H1 (cell line): ENCODE data around the gene HIC2. TPM values are rescaled to one million over a fixed set of nuclear protein-coding genes. Genes with fewer than 3 reads are reported as not detected.
"Not testable (repeated sequence)": the region's sequence is repeated elsewhere in the genome, so short reads cannot be mapped to it uniquely, and the experiment has no call there.

ENCODE experiments used
- CTCF ChIA-PET: fragments of 300-600 bp; sonication (Branson Sonifier 250); formaldehyde crosslinking; loops from one replicate; lab custom pipeline; 2021; ENCODE audit not compliant: partially characterized antibody; lab: Charles Lee
- POLR2A ChIA-PET: fragments of 300-600 bp; sonication (Branson Sonifier 250); formaldehyde crosslinking; loops from one replicate; lab custom pipeline; 2021; ENCODE audit warnings: inconsistent platforms; ENCODE audit not compliant: partially characterized antibody; lab: Charles Lee
- DNase-seq, 2 experiments: peaks; one replicate each; pipeline versions ENCODE4 v3.0.0 to v3.0.0-alpha.2; 2010 to 2022; ENCODE audit warnings: low spot score in 2 of 2, low read depth in 1 of 2, mixed read lengths in 1 of 2
- FAIRE-seq: peaks from 2 replicates; lab custom pipeline; 2011; peaks lifted over from hg19 to GRCh38; lab: Jason Lieb, UNC
- H2AFZ ChIP-seq: 2 replicates; pipeline ENCODE4 v1.8.1; 2012; ENCODE audit warnings: low read length, inconsistent platforms
- H2AK5ac ChIP-seq: 2 replicates; pipeline ENCODE4 v1.6.1; 2013; ENCODE audit warnings: low read depth, low read length
- H2BK120ac ChIP-seq: replicated peaks from 2 replicates; pipeline ENCODE3; 2013; ENCODE audit warnings: low read depth, low read length, inconsistent platforms
- H2BK12ac ChIP-seq: 2 replicates; pipeline ENCODE4 v1.6.1; 2013; ENCODE audit warnings: low read depth, low read length
- H2BK15ac ChIP-seq: 2 replicates; pipeline ENCODE4 v1.6.1; 2013; ENCODE audit warnings: low read length
- H2BK20ac ChIP-seq: 2 replicates; pipeline ENCODE4 v1.6.1; 2013; ENCODE audit warnings: low read length
- H2BK5ac ChIP-seq: 2 replicates; pipeline ENCODE4 v1.6.1; 2013; ENCODE audit warnings: low read depth, low read length
- H3K14ac ChIP-seq: 2 replicates; pipeline ENCODE4 v1.6.1; 2013; ENCODE audit warnings: inconsistent platforms; ENCODE audit not compliant: insufficient read length
- H3K18ac ChIP-seq: 2 replicates; pipeline ENCODE4 v1.6.1; 2013; ENCODE audit warnings: low read length; ENCODE audit errors: extremely low read depth
- H3K23ac ChIP-seq: 2 replicates; pipeline ENCODE4 v1.6.1; 2013; ENCODE audit warnings: inconsistent platforms; ENCODE audit not compliant: insufficient read length
- H3K23me2 ChIP-seq: 2 replicates; pipeline ENCODE4 v1.6.1; 2013; ENCODE audit warnings: low read depth, low read length
- H3K27ac ChIP-seq: 2 replicates; pipeline ENCODE4 v1.6.1; 2011; ENCODE audit warnings: low read depth, low read length, inconsistent platforms
- H3K27me3 ChIP-seq, 4 experiments: replicated peaks in 1 of 4; 1 replicate in 1 of 4; 2 replicates in 3 of 4; pipeline versions ENCODE4 v1.6.1 to v1.8.1; 2011 to 2013; ENCODE audit warnings: low read length in 3 of 4, mild to moderate bottlenecking in 3 of 4, inconsistent platforms in 2 of 4, mixed read lengths in 2 of 4, moderate library complexity in 1 of 4; ENCODE audit not compliant: control insufficient read depth in 3 of 4, insufficient read depth in 3 of 4; ENCODE audit errors: extremely low read depth in 1 of 4
- H3K36me3 ChIP-seq, 4 experiments: 2 replicates each; pipeline versions ENCODE4 v1.6.1 to v1.8.1; 2011 to 2013; ENCODE audit warnings: mild to moderate bottlenecking in 4 of 4, low read length in 3 of 4, moderate library complexity in 2 of 4, control low read depth in 1 of 4, inconsistent platforms in 1 of 4; ENCODE audit not compliant: insufficient read depth in 4 of 4, control insufficient read depth in 2 of 4
- H3K4ac ChIP-seq: replicated peaks from 2 replicates; pipeline ENCODE3; 2013; ENCODE audit warnings: low read length, low read depth, mixed read lengths, inconsistent platforms; ENCODE audit not compliant: insufficient read length
- H3K4me1 ChIP-seq, 4 experiments: replicated peaks in 1 of 4; 1 replicate in 1 of 4; 2 replicates in 3 of 4; pipeline versions ENCODE4 v1.6.1 to v1.8.1; 2011 to 2013; ENCODE audit warnings: low read length in 3 of 4, inconsistent platforms in 2 of 4, mixed read lengths in 1 of 4; ENCODE audit not compliant: insufficient read depth in 4 of 4, control insufficient read depth in 3 of 4
- H3K4me2 ChIP-seq, 2 experiments: 2 replicates each; pipeline versions ENCODE4 v1.6.1 to v1.8.1; 2011 to 2013; ENCODE audit warnings: low read depth in 2 of 2, low read length in 2 of 2, control low read depth in 1 of 2, inconsistent platforms in 1 of 2, mild to moderate bottlenecking in 1 of 2; ENCODE audit not compliant: insufficient read depth in 1 of 2
- H3K4me3 ChIP-seq, 4 experiments: fragments of 200-600, 300-600 bp in 1 of 4; sonication (generic), shearing (Covaris generic), sonication (Bioruptor Twin) in 1 of 4; 2 replicates each; pipeline versions ENCODE4 v1.5.1 to v1.8.1; 2011 to 2016; ENCODE audit warnings: low read length in 4 of 4, low read depth in 3 of 4, control low read depth in 2 of 4, inconsistent platforms in 2 of 4, mild to moderate bottlenecking in 2 of 4, mixed read lengths in 1 of 4, moderate library complexity in 1 of 4; ENCODE audit not compliant: insufficient read depth in 2 of 4; ENCODE audit errors: extremely low read depth in 1 of 4
- H3K56ac ChIP-seq: replicated peaks from 2 replicates; pipeline ENCODE3; 2013; ENCODE audit warnings: low read depth, mild to moderate bottlenecking, mixed read lengths, low read length, inconsistent platforms; ENCODE audit not compliant: insufficient read length
- H3K79me1 ChIP-seq: 2 replicates; pipeline ENCODE4 v1.6.1; 2013; ENCODE audit warnings: low read depth, low read length, control low read depth
- H3K79me2 ChIP-seq, 2 experiments: 2 replicates each; pipeline versions ENCODE4 v1.6.1 to v1.8.1; 2012 to 2013; ENCODE audit warnings: low read length in 2 of 2, mild to moderate bottlenecking in 2 of 2, inconsistent platforms in 1 of 2; ENCODE audit not compliant: insufficient read depth in 2 of 2, control insufficient read depth in 1 of 2
- H3K9ac ChIP-seq, 4 experiments: replicated peaks in 1 of 4; 1 replicate in 1 of 4; 2 replicates in 3 of 4; pipeline versions ENCODE4 v1.6.1 to v1.8.1; 2011 to 2013; ENCODE audit warnings: low read depth in 3 of 4, low read length in 3 of 4, control low read depth in 2 of 4, mild to moderate bottlenecking in 2 of 4, moderate library complexity in 2 of 4, inconsistent platforms in 1 of 4; ENCODE audit errors: extremely low read depth in 1 of 4
- H3K9me3 ChIP-seq, 2 experiments: 2 replicates each; pipeline versions ENCODE4 v1.6.1 to v1.8.1; 2012 to 2013; ENCODE audit warnings: mild to moderate bottlenecking in 2 of 2, moderate library complexity in 2 of 2, control low read depth in 1 of 2, inconsistent platforms in 1 of 2, low read depth in 1 of 2, low read length in 1 of 2, mixed read lengths in 1 of 2; ENCODE audit not compliant: insufficient read depth in 2 of 2
- H4K20me1 ChIP-seq, 2 experiments: replicated peaks in 1 of 2; 2 replicates each; pipeline versions ENCODE3 to v1.8.1; 2011 to 2013; ENCODE audit warnings: inconsistent platforms in 2 of 2, low read length in 2 of 2, mild to moderate bottlenecking in 1 of 2; ENCODE audit not compliant: insufficient read depth in 2 of 2, control insufficient read depth in 1 of 2
- H4K5ac ChIP-seq: 2 replicates; pipeline ENCODE4 v1.6.1; 2013; ENCODE audit warnings: low read length, low read depth, mixed read lengths, inconsistent platforms; ENCODE audit not compliant: insufficient read length
- H4K8ac ChIP-seq: 2 replicates; pipeline ENCODE4 v1.8.0; 2013; ENCODE audit warnings: mild to moderate bottlenecking, moderate library complexity, low read length, inconsistent platforms; ENCODE audit not compliant: insufficient read depth; ENCODE audit errors: extremely low read depth
- H4K91ac ChIP-seq: replicated peaks from 2 replicates; pipeline ENCODE3; 2013; ENCODE audit warnings: low read length, mixed read lengths, inconsistent platforms; ENCODE audit not compliant: insufficient read length
- WGBS, 2 experiments: shearing (Covaris generic) in 1 of 2; methylation state at CpG; one replicate each; pipeline versions ENCODE4 v1.1.6 to v1.1.7; 2013 to 2015; ENCODE audit warnings: low lambda C conversion rate in 2 of 2, mixed read lengths in 2 of 2, inconsistent platforms in 1 of 2, low coverage in 1 of 2, missing lambda C conversion rate in 1 of 2; ENCODE audit not compliant: insufficient replicate concordance in 2 of 2, insufficient coverage in 1 of 2, insufficient read length in 1 of 2; ENCODE audit errors: extremely low coverage in 1 of 2, missing lambda C conversion rate in 1 of 2; 5-methylcytosine and 5-hydroxymethylcytosine counted together
- polyA plus RNA-seq, 7 experiments: library from polyadenylated mRNA; depleted of rRNA in 3 of 7; stranded (reverse) in 5 of 7; unstranded in 2 of 7; fragments of >200 nt in 5 of 7; fragments of 200-250 nt in 2 of 7; gene quantifications; 1 replicate in 5 of 7; 2 replicates in 1 of 7; 4 replicates in 1 of 7; pipeline versions ENCODE4 v1.2.1 to v1.2.3, GENCODE V29; 2011 to 2013; ENCODE audit warnings: missing spikeins in 2 of 7, mixed read lengths in 2 of 7
- total RNA-seq: library from RNA; stranded (reverse); fragmentation: NEBNext Ultra II Directional; extraction: Animal tissue kit (Norgen Biotek cat#: 25700); gene quantifications from 2 replicates; pipeline ENCODE4 v1.2.1, GENCODE V29; 2021

The HIC2 gene
- total and polyA plus RNA-seq, 2 of the 8 experiments (the other 6 are each of a cell fraction or from before 2014, with no cell fraction given), result 8.0 to 21.9 TPM

GRCh38 chr22:21384468-21385357, 32.5 kb upstream of the HIC2 start:
- POLR2A ChIA-PET, H3K18ac ChIP-seq, H3K56ac ChIP-seq, H2BK120ac ChIP-seq, H3K23me2 ChIP-seq, H3K79me1 ChIP-seq, H2BK12ac ChIP-seq, H2AK5ac ChIP-seq, H3K79me2 ChIP-seq, H3K36me3 ChIP-seq, H3K14ac ChIP-seq, H3K27ac ChIP-seq, FAIRE-seq, H2AFZ ChIP-seq, H3K27me3 ChIP-seq, H3K4me2 ChIP-seq, H4K20me1 ChIP-seq, H3K9ac ChIP-seq, H4K91ac ChIP-seq, CTCF ChIA-PET, H3K9me3 ChIP-seq, H4K5ac ChIP-seq, H2BK20ac ChIP-seq, H2BK15ac ChIP-seq, H3K23ac ChIP-seq, H2BK5ac ChIP-seq, H3K4me3 ChIP-seq, H4K8ac ChIP-seq, H3K4ac ChIP-seq, DNase-seq, H3K4me1 ChIP-seq: not testable (repeated sequence)
- WGBS, 2 experiments, result no CpG with 5 or more reads among the region's 79 CpGs

- CTCF ChIA-PET, H2BK120ac ChIP-seq, H2AK5ac ChIP-seq, H2BK15ac ChIP-seq, FAIRE-seq, H3K23me2 ChIP-seq, H3K9me3 ChIP-seq, H2BK12ac ChIP-seq, H3K4ac ChIP-seq, H3K4me1 ChIP-seq, H3K4me3 ChIP-seq, H3K56ac ChIP-seq, H3K27me3 ChIP-seq, H3K9ac ChIP-seq, H4K20me1 ChIP-seq, H3K36me3 ChIP-seq, H3K14ac ChIP-seq, H3K27ac ChIP-seq, H4K5ac ChIP-seq, H2AFZ ChIP-seq, H3K4me2 ChIP-seq, H4K8ac ChIP-seq, POLR2A ChIA-PET, DNase-seq, H3K79me2 ChIP-seq, H3K23ac ChIP-seq, H2BK5ac ChIP-seq, H4K91ac ChIP-seq, H3K79me1 ChIP-seq, H2BK20ac ChIP-seq, H3K18ac ChIP-seq: not testable (repeated sequence)
- no CpG with 5 or more reads among the region's 7 CpGs for WGBS, 2 experiments
Observed at GRCh38 chr22:21389480-21389879, 27.7 kb upstream of the HIC2 start.
